ENCODE results near the gene EFNA5.
"Not testable (repeated sequence)": the region's sequence is repeated elsewhere in the genome, so short reads cannot be mapped to it uniquely, and the experiment has no call there.

EFNA5 gene

DNA sequence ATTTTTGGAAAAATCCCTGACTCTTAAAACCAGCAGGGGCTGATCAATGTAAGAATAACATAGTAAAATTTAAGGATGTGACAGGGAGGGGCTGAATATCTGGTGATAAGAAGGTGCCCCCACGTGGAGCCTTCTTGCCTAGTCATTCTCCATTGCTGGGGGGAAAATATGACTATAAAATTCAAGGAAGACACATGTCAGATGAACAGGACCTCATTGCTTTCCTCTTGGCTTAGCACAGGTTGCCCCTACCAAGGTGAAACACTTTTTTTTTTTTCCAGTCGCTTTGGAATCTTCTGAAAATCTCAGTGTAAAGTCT lies 310.9 kb downstream of the EFNA5 start:
- Histone ChIP-seq H3K4me1 (ENCODE audit: insufficient read depth, low read length) (no peaks in the 10 kb centered on the region), H3K4me3 (ENCODE audit: low read length) (no peak overlapping the region), H3K9ac (ENCODE audit: low read depth, low read length) (no peak overlapping the region), H3K9me3 (ENCODE audit: insufficient read depth, low read depth, low read length) (no peaks in the 10 kb centered on the region), H3K36me3 (ENCODE audit: insufficient read depth, low read depth, low read length) (no peaks in the 10 kb centered on the region), H3K27ac (ENCODE audit: low read length) (no peak overlapping the region), H3K27me3 (ENCODE audit: insufficient read depth, low read length) (no peaks in the 10 kb centered on the region)

GRCh38 chr5:107359033-107359915 lies 311.5 kb downstream of the EFNA5 start:
- Histone ChIP-seq H3K36me3 (ENCODE audit: insufficient read depth, low read depth, low read length) (no peaks in the 10 kb centered on the region), H3K4me1 (ENCODE audit: insufficient read depth, low read length) (no peaks in the 10 kb centered on the region), H3K27me3 (ENCODE audit: insufficient read depth, low read length) (no peaks in the 10 kb centered on the region), H3K9me3 (ENCODE audit: insufficient read depth, low read depth, low read length) (no peaks in the 10 kb centered on the region), H3K4me3 (ENCODE audit: low read length) (no peak overlapping the region), H3K9ac (ENCODE audit: low read depth, low read length) (no peak overlapping the region), H3K27ac (ENCODE audit: low read length) (no peak overlapping the region)

- H3K9ac ChIP-seq (ENCODE audit: low read depth, low read length): no peak overlapping the region
- no peaks in the 10 kb centered on the region for H3K27me3 ChIP-seq (ENCODE audit: insufficient read depth, low read length)
- no peaks in the 10 kb centered on the region for H3K9me3 ChIP-seq (ENCODE audit: insufficient read depth, low read depth, low read length)
- no peaks in the 10 kb centered on the region for H3K4me1 ChIP-seq (ENCODE audit: insufficient read depth, low read length)
- no peak overlapping the region for H3K27ac ChIP-seq (ENCODE audit: low read length)
- no peaks in the 10 kb centered on the region for H3K36me3 ChIP-seq (ENCODE audit: insufficient read depth, low read depth, low read length)
- H3K4me3 ChIP-seq (ENCODE audit: low read length): no peak overlapping the region
Observed at GRCh38 chr5:107356891-107357290, 313.8 kb downstream of the EFNA5 start.

GRCh38 chr5:107352576-107352975 lies 318.2 kb downstream of the EFNA5 start:
- H3K4me3 ChIP-seq (ENCODE audit: low read length): no peak overlapping the region
- H3K36me3 ChIP-seq (ENCODE audit: insufficient read depth, low read depth, low read length): no peaks in the 10 kb centered on the region
- H3K27me3 ChIP-seq (ENCODE audit: insufficient read depth, low read length): no peaks in the 10 kb centered on the region
- no peak overlapping the region for H3K27ac ChIP-seq (ENCODE audit: low read length)
- H3K4me1 ChIP-seq (ENCODE audit: insufficient read depth, low read length): no peaks in the 10 kb centered on the region
- no peak overlapping the region for H3K9ac ChIP-seq (ENCODE audit: low read depth, low read length)
- no peaks in the 10 kb centered on the region for H3K9me3 ChIP-seq (ENCODE audit: insufficient read depth, low read depth, low read length)

- H3K4me3 ChIP-seq (ENCODE audit: low read length); H3K9ac ChIP-seq (ENCODE audit: low read depth, low read length); H3K27me3 ChIP-seq (ENCODE audit: insufficient read depth, low read length); H3K36me3 ChIP-seq (ENCODE audit: insufficient read depth, low read depth, low read length); H3K27ac ChIP-seq (ENCODE audit: low read length); H3K4me1 ChIP-seq (ENCODE audit: insufficient read depth, low read length): not testable (repeated sequence)
- H3K9me3 ChIP-seq (ENCODE audit: insufficient read depth, low read depth, low read length): peaks cover 20% of the 10 kb centered on the region
Observed at GRCh38 chr5:107346580-107346979, 324.2 kb downstream of the EFNA5 start.

DNA sequence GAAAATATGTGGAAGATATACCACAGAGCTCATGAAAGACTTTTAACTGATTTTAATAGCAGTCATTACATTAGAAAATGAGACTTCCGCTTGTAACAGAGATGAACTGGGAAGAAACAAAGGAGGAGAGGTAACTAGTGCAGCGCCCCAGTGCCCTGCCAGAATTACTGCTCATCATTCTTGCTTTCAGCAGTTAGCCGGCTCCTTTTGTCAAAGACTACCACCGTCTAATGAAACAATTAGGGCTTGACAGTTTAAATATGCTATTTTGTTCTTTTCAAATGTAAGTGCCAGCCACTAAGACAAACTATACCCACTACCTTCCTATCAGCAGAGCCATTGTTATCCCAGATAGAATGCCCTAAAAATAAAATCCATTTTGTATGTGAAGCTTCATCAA lies 328.4 kb downstream of the EFNA5 start:
- H3K9me3 ChIP-seq (ENCODE audit: insufficient read depth, low read depth, low read length): peaks cover 20% of the 10 kb centered on the region
- 0 out of 2 replicates have a peak, but pooled peaks cover 2% of the 10 kb centered on the region for H3K4me1 ChIP-seq (ENCODE audit: insufficient read depth, low read length)
- no peak overlapping the region for H3K27ac ChIP-seq (ENCODE audit: low read length)
- no peak overlapping the region for H3K9ac ChIP-seq (ENCODE audit: low read depth, low read length)
- H3K36me3 ChIP-seq (ENCODE audit: insufficient read depth, low read depth, low read length): no peaks in the 10 kb centered on the region
- no peaks in the 10 kb centered on the region for H3K27me3 ChIP-seq (ENCODE audit: insufficient read depth, low read length)
- H3K4me3 ChIP-seq (ENCODE audit: low read length): no peak overlapping the region

GRCh38 chr5:107341376-107342084 lies 329.2 kb downstream of the EFNA5 start:
- H3K9ac ChIP-seq (ENCODE audit: low read depth, low read length): no peak overlapping the region
- H3K27ac ChIP-seq (ENCODE audit: low read length): no peak overlapping the region
- peaks cover 17% of the 10 kb centered on the region for H3K9me3 ChIP-seq (ENCODE audit: insufficient read depth, low read depth, low read length)
- no peaks in the 10 kb centered on the region for H3K36me3 ChIP-seq (ENCODE audit: insufficient read depth, low read depth, low read length)
- 0 out of 2 replicates have a peak, but pooled peaks cover 2% of the 10 kb centered on the region for H3K4me1 ChIP-seq (ENCODE audit: insufficient read depth, low read length)
- H3K27me3 ChIP-seq (ENCODE audit: insufficient read depth, low read length): no peaks in the 10 kb centered on the region
- H3K4me3 ChIP-seq (ENCODE audit: low read length): no peak overlapping the region

DNA sequence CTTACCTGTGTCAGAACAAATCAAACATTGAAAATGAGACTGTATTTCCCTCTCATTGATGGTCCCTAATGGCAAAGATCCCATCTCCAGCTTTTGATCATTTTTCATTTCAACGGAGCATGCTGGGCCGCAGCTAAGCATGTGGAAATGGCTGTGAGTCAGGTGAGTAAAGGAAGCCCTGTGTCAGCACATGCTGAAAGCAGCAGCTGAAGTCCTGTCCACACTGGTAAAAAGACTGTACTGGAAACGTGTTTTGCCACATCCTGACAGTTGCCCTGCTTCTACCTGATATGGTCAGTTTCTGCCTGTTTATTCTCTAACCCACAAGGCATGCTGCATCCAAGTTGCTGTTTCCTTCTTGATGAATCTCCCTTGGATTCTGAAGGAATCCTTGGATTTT lies 330.1 kb downstream of the EFNA5 start:
- Histone ChIP-seq H3K9me3 (ENCODE audit: insufficient read depth, low read depth, low read length) (peaks cover 9% of the 10 kb centered on the region), H3K27ac (ENCODE audit: low read length) (no peak overlapping the region), H3K9ac (ENCODE audit: low read depth, low read length) (no peak overlapping the region), H3K4me1 (ENCODE audit: insufficient read depth, low read length) (0 out of 2 replicates have a peak, but pooled peaks cover 2% of the 10 kb centered on the region), H3K4me3 (ENCODE audit: low read length) (no peak overlapping the region), H3K36me3 (ENCODE audit: insufficient read depth, low read depth, low read length) (no peaks in the 10 kb centered on the region), H3K27me3 (ENCODE audit: insufficient read depth, low read length) (no peaks in the 10 kb centered on the region)

DNA sequence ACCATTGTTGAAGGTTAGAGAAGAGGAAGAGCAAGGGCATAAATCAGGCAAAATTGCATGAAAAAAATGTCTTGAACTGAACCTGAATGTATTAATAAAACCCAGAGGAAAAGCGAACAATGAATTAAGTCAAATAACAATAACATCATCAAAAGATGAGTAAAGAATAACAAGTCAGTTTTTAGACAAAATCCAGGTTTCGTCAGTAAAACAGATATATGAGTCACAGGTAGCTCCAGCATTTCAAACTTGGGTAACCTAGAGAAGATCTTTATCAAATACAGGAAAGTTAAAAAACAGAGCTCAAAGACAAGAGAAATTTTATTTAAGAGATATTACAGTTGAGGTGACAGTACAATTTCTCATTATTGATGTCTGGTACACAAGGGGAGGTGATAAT lies 332.4 kb downstream of the EFNA5 start:
- H3K27me3 ChIP-seq (ENCODE audit: insufficient read depth, low read length): no peaks in the 10 kb centered on the region
- 0 out of 2 replicates have a peak, but pooled peaks cover 2% of the 10 kb centered on the region for H3K4me1 ChIP-seq (ENCODE audit: insufficient read depth, low read length)
- no peaks in the 10 kb centered on the region for H3K9me3 ChIP-seq (ENCODE audit: insufficient read depth, low read depth, low read length)
- H3K4me3 ChIP-seq (ENCODE audit: low read length): no peak overlapping the region
- H3K27ac ChIP-seq (ENCODE audit: low read length): no peak overlapping the region
- H3K36me3 ChIP-seq (ENCODE audit: insufficient read depth, low read depth, low read length): no peaks in the 10 kb centered on the region
- H3K9ac ChIP-seq (ENCODE audit: low read depth, low read length): no peak overlapping the region

- Histone ChIP-seq H3K4me1 (ENCODE audit: insufficient read depth, low read length) (no peaks in the 10 kb centered on the region), H3K27me3 (ENCODE audit: insufficient read depth, low read length) (no peaks in the 10 kb centered on the region), H3K27ac (ENCODE audit: low read length) (no peak overlapping the region), H3K9me3 (ENCODE audit: insufficient read depth, low read depth, low read length) (no peaks in the 10 kb centered on the region), H3K4me3 (ENCODE audit: low read length) (no peak overlapping the region), H3K9ac (ENCODE audit: low read depth, low read length) (no peak overlapping the region), H3K36me3 (ENCODE audit: insufficient read depth, low read depth, low read length) (no peaks in the 10 kb centered on the region)
Observed at GRCh38 chr5:107337281-107337680, 333.5 kb downstream of the EFNA5 start.

GRCh38 chr5:107331882-107332281 lies 338.9 kb downstream of the EFNA5 start:
- H3K4me1 ChIP-seq (ENCODE audit: insufficient read depth, low read length): no peaks in the 10 kb centered on the region
- no peaks in the 10 kb centered on the region for H3K36me3 ChIP-seq (ENCODE audit: insufficient read depth, low read depth, low read length)
- H3K9me3 ChIP-seq (ENCODE audit: insufficient read depth, low read depth, low read length): no peaks in the 10 kb centered on the region
- H3K9ac ChIP-seq (ENCODE audit: low read depth, low read length): no peak overlapping the region
- H3K27me3 ChIP-seq (ENCODE audit: insufficient read depth, low read length): no peaks in the 10 kb centered on the region
- no peak overlapping the region for H3K27ac ChIP-seq (ENCODE audit: low read length)
- H3K4me3 ChIP-seq (ENCODE audit: low read length): no peak overlapping the region

- H3K27ac ChIP-seq (ENCODE audit: low read length): no peak overlapping the region
- H3K4me3 ChIP-seq (ENCODE audit: low read length): no peak overlapping the region
- no peaks in the 10 kb centered on the region for H3K4me1 ChIP-seq (ENCODE audit: insufficient read depth, low read length)
- no peak overlapping the region for H3K9ac ChIP-seq (ENCODE audit: low read depth, low read length)
- no peaks in the 10 kb centered on the region for H3K27me3 ChIP-seq (ENCODE audit: insufficient read depth, low read length)
- H3K9me3 ChIP-seq (ENCODE audit: insufficient read depth, low read depth, low read length): no peaks in the 10 kb centered on the region
- no peaks in the 10 kb centered on the region for H3K36me3 ChIP-seq (ENCODE audit: insufficient read depth, low read depth, low read length)
Observed at GRCh38 chr5:107331312-107331711, 339.4 kb downstream of the EFNA5 start.

Measured in iPS-20b (cell line).